ENCODE measurements around the gene ZNG1F. TPM values are rescaled to one million over a fixed set of nuclear protein-coding genes. Genes with fewer than 3 reads are reported as not detected.
"Not testable (repeated sequence)": the region's sequence is repeated elsewhere in the genome, so short reads cannot be mapped to it uniquely, and the experiment has no call there.

ZNG1F gene
- total RNA-seq, result 6.0 and 10.1 TPM in 2 replicates

GRCh38 chr9:41189217-41189616, at the start of gene ZNG1F:
ZNG1F (minus strand) TSS chr9:41189317; CDS start chr9:41189258, 59 bp downstream.
- intact Hi-C loops (cut with micrococcal nuclease), result not testable (repeated sequence)

GRCh38 chr9:41237110-41237749, 48.1 kb upstream of the ZNG1F start:
- intact Hi-C loops (cut with micrococcal nuclease), result not testable (repeated sequence)

GRCh38 chr9:41236486-41237109, 47.5 kb upstream of the ZNG1F start:
- intact Hi-C loops (cut with micrococcal nuclease), result not testable (repeated sequence)

GRCh38 chr9:41234811-41235805, 46.0 kb upstream of the ZNG1F start:
- intact Hi-C loops (cut with micrococcal nuclease), result not testable (repeated sequence)

GRCh38 chr9:41234221-41234620, 45.1 kb upstream of the ZNG1F start:
- intact Hi-C loops (cut with micrococcal nuclease), result not testable (repeated sequence)

- intact Hi-C loops (cut with micrococcal nuclease), result not testable (repeated sequence)
Observed at GRCh38 chr9:41232326-41232725, 43.2 kb upstream of the ZNG1F start.

GRCh38 chr9:41230418-41230817, 41.3 kb upstream of the ZNG1F start:
- intact Hi-C loops (cut with micrococcal nuclease), result not testable (repeated sequence)

GRCh38 chr9:41229408-41230401, 40.6 kb upstream of the ZNG1F start:
- intact Hi-C loops (cut with micrococcal nuclease), result no loop called here

GRCh38 chr9:41219831-41220230, 30.7 kb upstream of the ZNG1F start:
- intact Hi-C loops (cut with micrococcal nuclease), result not testable (repeated sequence)

- intact Hi-C loops (cut with micrococcal nuclease), result not testable (repeated sequence)
Observed at GRCh38 chr9:41188439-41188838, 678 bp downstream of the ZNG1F start.

GRCh38 chr9:41174994-41175393, 14.1 kb downstream of the ZNG1F start:
- intact Hi-C loops (cut with micrococcal nuclease), result not testable (repeated sequence)

- intact Hi-C loops (cut with micrococcal nuclease), result not testable (repeated sequence)
Observed at GRCh38 chr9:41150116-41150515, 39.0 kb downstream of the ZNG1F start.

GRCh38 chr9:41141878-41142277, 47.2 kb downstream of the ZNG1F start:
- intact Hi-C loops (cut with micrococcal nuclease), result not testable (repeated sequence)

GRCh38 chr9:41128581-41128980, 60.5 kb downstream of the ZNG1F start, which contains the start of gene FOXD4L6:
FOXD4L6 (minus strand) TSS chr9:41128681; CDS start chr9:41128383, 298 bp downstream.
- intact Hi-C loops (cut with micrococcal nuclease), result not testable (repeated sequence)

- intact Hi-C loops (cut with micrococcal nuclease), result not testable (repeated sequence)
Observed at GRCh38 chr9:41126746-41127446, 62.2 kb downstream of the ZNG1F start.

GRCh38 chr9:41125936-41126335, 63.2 kb downstream of the ZNG1F start:
- intact Hi-C loops (cut with micrococcal nuclease), result not testable (repeated sequence)

GRCh38 chr9:41125109-41125658, 63.9 kb downstream of the ZNG1F start:
- intact Hi-C loops (cut with micrococcal nuclease), result not testable (repeated sequence)

GRCh38 chr9:41124250-41125108, 64.6 kb downstream of the ZNG1F start:
- intact Hi-C loops (cut with micrococcal nuclease), result not testable (repeated sequence)

Data from T-helper 2 cell treated with Interferon-gamma antibody and Interleukin-4, amounts not matched to agents 100 ng/mL and 5 ng/mL, for 36 hours (primary cell).